ENCODE results near the gene MRPS18C. TPM values are rescaled to one million over a fixed set of nuclear protein-coding genes. Genes with fewer than 3 reads are reported as not detected.

MRPS18C gene
- total and polyA plus RNA-seq, 2 of the 4 experiments (the other 2 are of a cell fraction), result 8.6 to 12.2 TPM

DNA sequence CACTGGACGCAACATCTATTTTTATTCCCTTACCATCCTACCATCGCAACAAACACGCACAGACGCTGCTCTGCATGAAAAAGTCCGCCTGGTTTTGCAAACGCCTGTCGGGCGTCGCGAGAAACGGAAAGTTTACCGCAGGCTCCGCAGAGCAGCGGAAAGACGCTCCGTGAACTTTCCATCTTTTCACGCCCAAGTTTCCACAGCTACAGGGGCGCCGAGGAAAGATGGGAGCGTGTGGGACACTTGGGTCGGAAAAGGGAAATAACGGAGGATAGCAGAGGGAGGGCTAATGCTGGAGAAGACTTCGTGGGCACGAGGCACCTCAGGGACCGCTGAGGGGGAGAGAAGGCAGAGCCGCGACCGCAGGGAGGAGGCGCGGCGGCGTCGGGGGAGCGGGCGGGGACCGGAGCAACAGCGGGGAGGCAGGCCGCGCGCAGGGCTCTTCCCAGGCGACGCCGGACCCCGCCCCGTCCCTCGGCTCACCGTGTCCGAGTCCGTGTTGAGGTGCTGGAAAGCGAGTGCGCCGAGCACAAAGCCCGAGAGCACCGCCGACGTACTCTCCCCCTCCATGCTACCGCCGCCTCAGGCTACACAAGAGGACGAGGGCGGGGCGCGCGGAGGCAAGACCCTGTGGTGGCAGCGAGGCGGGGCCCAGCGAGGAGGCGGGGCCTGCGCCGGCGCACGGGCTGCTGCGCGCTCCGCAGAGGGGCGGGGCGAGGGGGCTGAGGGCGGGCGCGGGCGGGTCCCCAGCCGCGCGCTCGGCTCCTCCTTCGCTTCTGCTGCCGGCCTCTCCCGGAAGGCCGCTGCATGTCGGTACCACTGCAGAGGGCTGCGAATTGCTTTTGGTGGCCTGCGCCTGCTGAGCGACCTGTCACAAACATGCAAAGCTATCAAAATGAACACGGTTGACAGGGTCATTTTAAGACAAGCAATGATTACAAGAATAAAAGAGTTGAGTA is 28.9 kb downstream of the MRPS18C start, which contains the start of gene ABRAXAS1:
ABRAXAS1 (minus strand) TSS at position 601 of the 962 bp plus-strand sequence; CDS start at position 573, 28 bp downstream.
- no peak within 1 kb of the TSS for H2BK20ac ChIP-seq (ENCODE audit: low read depth, low read length)
- H2AK5ac ChIP-seq (ENCODE audit: low read depth, low read length), result no peak within 1 kb of the TSS
- intact Hi-C loops (cut with micrococcal nuclease) (no loop called here), in situ Hi-C loops (cut with MboI; ENCODE audit: low sequenced_read_pairs) (no loop called here), dilution Hi-C loops (cut with HindIII; ENCODE audit: low sequenced_read_pairs, unreplicated experiment) (no loop called here)
- H3K4me1 ChIP-seq (ENCODE audit: control insufficient read depth, insufficient read depth, low read length), result no peaks in the 10 kb centered on the region
- DNase-seq, result peak; percentile 86
- no peak within 1 kb of the TSS for H2BK15ac ChIP-seq (ENCODE audit: low read depth, low read length)
- H4K91ac ChIP-seq (ENCODE audit: insufficient read depth, low read depth, low read length), result peak within 1 kb of the TSS; percentile 55
- H4K5ac ChIP-seq (ENCODE audit: low read depth, low read length), result peak within 1 kb of the TSS; percentile 80
- H3K27ac ChIP-seq (ENCODE audit: insufficient read depth, low read length), result peak within 1 kb of the TSS; percentile 80
- WGBS, 2 experiments (ENCODE audit: extremely low coverage in 2 of 2, insufficient read length in 1 of 2), result 2% methylated on average over 35 of the region's 93 CpGs; no CpG with 5 or more reads in 1 of the 2 experiments
- peak within 1 kb of the TSS; percentile 88 for H3K4me2 ChIP-seq (ENCODE audit: low read depth, low read length)
- H3K18ac ChIP-seq (ENCODE audit: low read depth, low read length), result peak within 1 kb of the TSS; percentile 48
- H3K36me3 ChIP-seq (ENCODE audit: control insufficient read depth, insufficient read depth, low read length), result 0 out of 2 replicates have a peak, but pooled peaks cover under 1% of the 10 kb centered on the region
- H4K20me1 ChIP-seq (ENCODE audit: insufficient read depth, low read length), result no peaks in the 10 kb centered on the region
- H3K79me1 ChIP-seq (ENCODE audit: low read depth in 1 of 2, low read length in 2 of 2), result peaks cover 4 to 17% of the 10 kb centered on the region in 2 experiments; a peak in 3 of 4 replicates
- H3K56ac ChIP-seq (ENCODE audit: extremely low read depth, insufficient read depth, low read length), result peak within 1 kb of the TSS; percentile 40; the same call in 1 of the 2 replicates
- peak within 1 kb of the TSS; percentile 39 for H2BK120ac ChIP-seq (ENCODE audit: low read depth, low read length)
- peak within 1 kb of the TSS; percentile 72 for H3K14ac ChIP-seq (replicated peaks; ENCODE audit: low read depth, low read length)
- peak within 1 kb of the TSS; percentile 90 for H2AK9ac ChIP-seq (replicated peaks; ENCODE audit: low read depth, low read length, poor library complexity)
- peak; percentile 99 for ATAC-seq (ENCODE audit: low read depth)
- H3K9ac ChIP-seq (ENCODE audit: low read depth, low read length), result peak within 1 kb of the TSS; percentile 76
- ChIA-PET POLR2A (ENCODE audit: unreplicated experiment) (interaction anchor here (0.8 kb wide), 1 partner anchor 9 kb away, joined by 3 read pairs; no protein-coding TSS in a partner anchor), CTCF (interaction anchor here (1.4 kb wide), 1 partner anchor 155 kb away, joined by 3 read pairs; no protein-coding TSS in a partner anchor)
- H3K4me3 ChIP-seq (ENCODE audit: insufficient read depth, low read depth, low read length), result peak within 1 kb of the TSS; percentile 83
- TF ChIP-seq RFX5 (IDR thresholded peaks at IDR 0.05; ENCODE audit: low read depth, low read length) (no peak), BHLHE40 (IDR thresholded peaks at IDR 0.05; ENCODE audit: low read depth, low read length) (0 out of 2 replicates have a peak, but pooled peaks have one; percentile 25), MAZ (IDR thresholded peaks at IDR 0.05; ENCODE audit: borderline replicate concordance, low read depth, low read length) (peak; percentile 83; the same call in 1 of the 2 replicates), SMC3 (IDR thresholded peaks at IDR 0.05; ENCODE audit: low read depth, low read length) (no peak), POLR2A (IDR thresholded peaks at IDR 0.05; ENCODE audit: low read depth, low read length) (peak; percentile 49; the same call in 1 of the 2 replicates), NFE2L2 (IDR thresholded peaks at IDR 0.05; ENCODE audit: low read depth, low read length) (no peak)
- TF ChIP-seq, protein P1, sequence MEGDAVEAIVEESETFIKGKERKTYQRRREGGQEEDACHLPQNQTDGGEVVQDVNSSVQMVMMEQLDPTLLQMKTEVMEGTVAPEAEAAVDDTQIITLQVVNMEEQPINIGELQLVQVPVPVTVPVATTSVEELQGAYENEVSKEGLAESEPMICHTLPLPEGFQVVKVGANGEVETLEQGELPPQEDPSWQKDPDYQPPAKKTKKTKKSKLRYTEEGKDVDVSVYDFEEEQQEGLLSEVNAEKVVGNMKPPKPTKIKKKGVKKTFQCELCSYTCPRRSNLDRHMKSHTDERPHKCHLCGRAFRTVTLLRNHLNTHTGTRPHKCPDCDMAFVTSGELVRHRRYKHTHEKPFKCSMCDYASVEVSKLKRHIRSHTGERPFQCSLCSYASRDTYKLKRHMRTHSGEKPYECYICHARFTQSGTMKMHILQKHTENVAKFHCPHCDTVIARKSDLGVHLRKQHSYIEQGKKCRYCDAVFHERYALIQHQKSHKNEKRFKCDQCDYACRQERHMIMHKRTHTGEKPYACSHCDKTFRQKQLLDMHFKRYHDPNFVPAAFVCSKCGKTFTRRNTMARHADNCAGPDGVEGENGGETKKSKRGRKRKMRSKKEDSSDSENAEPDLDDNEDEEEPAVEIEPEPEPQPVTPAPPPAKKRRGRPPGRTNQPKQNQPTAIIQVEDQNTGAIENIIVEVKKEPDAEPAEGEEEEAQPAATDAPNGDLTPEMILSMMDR (conservative IDR thresholded peaks at IDR 0.05; ENCODE audit: low read depth, low read length), result no peak
- H4K8ac ChIP-seq (ENCODE audit: low read depth in 2 of 2, low read length in 2 of 2), result peak within 1 kb of the TSS; percentile 97 to 99
- no peaks in the 10 kb centered on the region for H3K9me1 ChIP-seq (ENCODE audit: insufficient read depth, low read length)
- H3K9me3 ChIP-seq (ENCODE audit: control insufficient read depth, insufficient read depth, low read length), result no peaks in the 10 kb centered on the region
- H3K4ac ChIP-seq (ENCODE audit: low read depth, low read length), result peak within 1 kb of the TSS; percentile 74
- H3K23ac ChIP-seq (ENCODE audit: low read depth, low read length), result peak within 1 kb of the TSS; percentile 66
- H2AFZ ChIP-seq (replicated peaks; ENCODE audit: low read length, poor library complexity), result peak within 1 kb of the TSS; percentile 89
- BruUV-seq (replicated peaks), result no TSS peak
- H2BK5ac ChIP-seq (ENCODE audit: low read depth, low read length, poor library complexity, severe bottlenecking), result peak within 1 kb of the TSS; percentile 40
- no peaks in the 10 kb centered on the region for H3K27me3 ChIP-seq (ENCODE audit: control insufficient read depth, insufficient read depth, low read length)

Measured in IMR-90 (cell line).